Measurements from ENCODE around the gene PDGFRA. TPM values are rescaled to one million over a fixed set of nuclear protein-coding genes. Genes with fewer than 3 reads are reported as not detected.

The PDGFRA gene
- total RNA-seq, 4 donors from 2014 or later = 20.6 to 190 (median 65.5) TPM

GRCh38 chr4:54186371-54186770 is 42.7 kb upstream of the PDGFRA start:
- 87 to 94% methylated on average over 4 to 6 of the region's 6 CpGs for WGBS, 2 donors (ENCODE audit: low coverage in 1 of 2)
- in situ Hi-C loops (cut with MboI; ENCODE audit: low pct_ligation_motif_present in 1 of 4, low pct_unique_long_range_greater_than_20kb in 1 of 4, low sequenced_read_pairs in 3 of 4) = no loop called here
- Histone ChIP-seq H3K36me3 (no peaks in the 10 kb centered on the region), H3K27ac (no peak overlapping the region), H3K9me3 (no peaks in the 10 kb centered on the region), H3K4me3 (no peak overlapping the region), H3K27me3 (no peaks in the 10 kb centered on the region), H3K4me1 (no peaks in the 10 kb centered on the region)
- intact Hi-C loops (cut with DNase I; ENCODE audit: low total_unique reads) = no loop called here
- TF ChIP-seq EP300 (IDR thresholded peaks at IDR 0.05; ENCODE audit: low read depth) = no peak
- TF ChIP-seq POLR2AphosphoS5 (IDR thresholded peaks at IDR 0.05) = no peak
- TF ChIP-seq CTCF (IDR thresholded peaks at IDR 0.05) = no peak
- TF ChIP-seq POLR2A (IDR thresholded peaks at IDR 0.05) = no peak
- DNase-seq = no peak

- in situ Hi-C loops (cut with MboI; ENCODE audit: low pct_ligation_motif_present in 1 of 4, low pct_unique_long_range_greater_than_20kb in 1 of 4, low sequenced_read_pairs in 3 of 4) (no loop called here), intact Hi-C loops (cut with DNase I; ENCODE audit: low total_unique reads) (no loop called here)
- TF ChIP-seq POLR2AphosphoS5 (IDR thresholded peaks at IDR 0.05) (no peak), POLR2A (IDR thresholded peaks at IDR 0.05) (no peak), CTCF (IDR thresholded peaks at IDR 0.05) (no peak)
- Histone ChIP-seq H3K4me3 (no peak overlapping the region), H3K9me3 (no peaks in the 10 kb centered on the region), H3K36me3 (no peaks in the 10 kb centered on the region), H3K27me3 (no peaks in the 10 kb centered on the region), H3K27ac (no peak overlapping the region), H3K4me1 (no peaks in the 10 kb centered on the region)
- DNase-seq = peak; percentile 11
- 86 to 91% methylated on average over 5 to 9 of the region's 9 CpGs for WGBS, 2 donors (ENCODE audit: low coverage in 1 of 2)
Observed at GRCh38 chr4:54187148-54187547, 41.9 kb upstream of the PDGFRA start.

- no peak for DNase-seq
- no peak overlapping the region for H3K27ac ChIP-seq
- H3K4me1 ChIP-seq = no peaks in the 10 kb centered on the region
- 39 to 50% methylated on average over 2 of the region's 2 CpGs for WGBS, 2 donors (ENCODE audit: low coverage in 1 of 2)
- TF ChIP-seq EP300 (IDR thresholded peaks at IDR 0.05; ENCODE audit: low read depth) = no peak
- TF ChIP-seq POLR2AphosphoS5 (IDR thresholded peaks at IDR 0.05) = no peak
- no peak for TF ChIP-seq CTCF (IDR thresholded peaks at IDR 0.05)
- no peak for TF ChIP-seq POLR2A (IDR thresholded peaks at IDR 0.05)
- intact Hi-C loops (cut with DNase I; ENCODE audit: low total_unique reads) = no loop called here
- H3K36me3 ChIP-seq = no peaks in the 10 kb centered on the region
- in situ Hi-C loops (cut with MboI; ENCODE audit: low pct_ligation_motif_present in 1 of 4, low pct_unique_long_range_greater_than_20kb in 1 of 4, low sequenced_read_pairs in 3 of 4) = no loop called here
- H3K4me3 ChIP-seq = no peak overlapping the region
- H3K27me3 ChIP-seq = no peaks in the 10 kb centered on the region
- no peaks in the 10 kb centered on the region for H3K9me3 ChIP-seq
Observed at GRCh38 chr4:54189140-54189539, 40.0 kb upstream of the PDGFRA start.

GRCh38 chr4:54192811-54193210 is 36.3 kb upstream of the PDGFRA start:
- intact Hi-C loops (cut with DNase I; ENCODE audit: low total_unique reads) (no loop called here), in situ Hi-C loops (cut with MboI; ENCODE audit: low pct_ligation_motif_present in 1 of 4, low pct_unique_long_range_greater_than_20kb in 1 of 4, low sequenced_read_pairs in 3 of 4) (no loop called here)
- H3K4me3 ChIP-seq = no peak overlapping the region
- DNase-seq = no peak
- no peaks in the 10 kb centered on the region for H3K36me3 ChIP-seq
- no peak for TF ChIP-seq EP300 (IDR thresholded peaks at IDR 0.05; ENCODE audit: low read depth)
- TF ChIP-seq POLR2AphosphoS5 (IDR thresholded peaks at IDR 0.05) = no peak
- no peak for TF ChIP-seq POLR2A (IDR thresholded peaks at IDR 0.05)
- TF ChIP-seq CTCF (IDR thresholded peaks at IDR 0.05) = no peak
- H3K27ac ChIP-seq = no peak overlapping the region
- peaks cover 0 to 3% (median 0%) of the 10 kb centered on the region in 4 donors for H3K4me1 ChIP-seq
- no peaks in the 10 kb centered on the region for H3K9me3 ChIP-seq
- H3K27me3 ChIP-seq = no peaks in the 10 kb centered on the region
- WGBS, 2 donors (ENCODE audit: low coverage in 1 of 2) = 87 to 92% methylated on average over 6 to 16 of the region's 16 CpGs

Data from transverse colon (tissue), 4 donors.